SU-DHL-6 (cell line): ENCODE measurements around the gene SORL1.

Source experiments
- EZH2phosphoT487 ChIP-seq: fragments of 200-600 bp; sonication (generic), shearing (Covaris generic); conservative IDR thresholded peaks from 2 replicates; pipeline ENCODE4 v1.6.1; 2018; ENCODE audit warnings: mild to moderate bottlenecking, antibody characterized with exemption, low read length, moderate library complexity, mixed read lengths
- TF ChIP-seq, protein P1 (sequence below): fragments of 200-600 bp; sonication (generic); IDR thresholded peaks from one replicate; pipeline ENCODE4 v1.5.1; 2017; ENCODE audit warnings: antibody characterized with exemption, mild to moderate bottlenecking, low read length, moderate library complexity; ENCODE audit not compliant: insufficient read depth, poor library complexity, severe bottlenecking

DNA sequence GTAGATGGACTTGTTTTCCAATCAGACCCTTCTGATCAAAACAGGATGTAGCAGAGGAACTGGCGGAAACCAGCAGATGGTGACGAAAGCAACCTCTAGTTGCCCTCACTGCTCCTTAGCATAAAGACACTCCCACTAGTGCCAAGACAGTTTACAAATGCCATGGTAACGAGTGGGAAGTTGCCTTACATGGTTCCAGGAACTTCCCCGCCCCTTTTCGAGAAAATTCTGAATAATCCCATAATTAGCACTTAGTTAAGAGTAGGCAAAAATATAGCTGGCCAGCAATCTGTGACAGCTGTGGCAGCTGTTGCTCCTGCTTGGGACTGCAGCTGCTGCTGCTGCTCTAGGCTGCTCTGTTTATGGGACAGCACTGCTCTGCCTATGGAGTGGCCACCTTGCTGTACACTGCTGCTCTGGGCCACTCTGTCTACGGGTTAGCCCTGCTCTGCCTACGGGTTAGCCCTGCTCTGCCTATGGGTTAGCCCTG is 33.4 kb upstream of the SORL1 start:
- TF ChIP-seq, protein P1, sequence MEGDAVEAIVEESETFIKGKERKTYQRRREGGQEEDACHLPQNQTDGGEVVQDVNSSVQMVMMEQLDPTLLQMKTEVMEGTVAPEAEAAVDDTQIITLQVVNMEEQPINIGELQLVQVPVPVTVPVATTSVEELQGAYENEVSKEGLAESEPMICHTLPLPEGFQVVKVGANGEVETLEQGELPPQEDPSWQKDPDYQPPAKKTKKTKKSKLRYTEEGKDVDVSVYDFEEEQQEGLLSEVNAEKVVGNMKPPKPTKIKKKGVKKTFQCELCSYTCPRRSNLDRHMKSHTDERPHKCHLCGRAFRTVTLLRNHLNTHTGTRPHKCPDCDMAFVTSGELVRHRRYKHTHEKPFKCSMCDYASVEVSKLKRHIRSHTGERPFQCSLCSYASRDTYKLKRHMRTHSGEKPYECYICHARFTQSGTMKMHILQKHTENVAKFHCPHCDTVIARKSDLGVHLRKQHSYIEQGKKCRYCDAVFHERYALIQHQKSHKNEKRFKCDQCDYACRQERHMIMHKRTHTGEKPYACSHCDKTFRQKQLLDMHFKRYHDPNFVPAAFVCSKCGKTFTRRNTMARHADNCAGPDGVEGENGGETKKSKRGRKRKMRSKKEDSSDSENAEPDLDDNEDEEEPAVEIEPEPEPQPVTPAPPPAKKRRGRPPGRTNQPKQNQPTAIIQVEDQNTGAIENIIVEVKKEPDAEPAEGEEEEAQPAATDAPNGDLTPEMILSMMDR: no peak
- TF ChIP-seq EZH2phosphoT487: no peak
